GM19025 (cell line): ENCODE results near the gene LRRC3.

Source experiments
- ATAC-seq: cut with Tn5 transposase; IDR thresholded peaks from one replicate; pipeline ENCODE4 v1.9.1; 2021; ENCODE audit warnings: mild to moderate bottlenecking, low read depth, moderate library complexity; ENCODE audit not compliant: unreplicated experiment

The LRRC3 gene

GRCh38 chr21:44423941-44424607 lies 31.2 kb upstream of the LRRC3 start:
- no peak for ATAC-seq

GRCh38 chr21:44424608-44425306 lies 30.6 kb upstream of the LRRC3 start:
- no peak for ATAC-seq

- ATAC-seq = no peak
Observed at GRCh38 chr21:44425307-44425894, 29.9 kb upstream of the LRRC3 start.

- ATAC-seq = no peak
Observed at GRCh38 chr21:44425895-44426662, 29.2 kb upstream of the LRRC3 start.

- no peak for ATAC-seq
Observed at GRCh38 chr21:44426663-44427191, 28.6 kb upstream of the LRRC3 start.

- ATAC-seq = no peak
Observed at GRCh38 chr21:44427241-44428120, 27.8 kb upstream of the LRRC3 start.

- ATAC-seq = no peak
Observed at GRCh38 chr21:44428281-44428960, 26.9 kb upstream of the LRRC3 start.

GRCh38 chr21:44429894-44430293 lies 25.4 kb upstream of the LRRC3 start:
- ATAC-seq = no peak

GRCh38 chr21:44431300-44431699 lies 24.0 kb upstream of the LRRC3 start:
- no peak for ATAC-seq

- ATAC-seq = no peak
Observed at GRCh38 chr21:44432841-44433790, 22.2 kb upstream of the LRRC3 start.

GRCh38 chr21:44433791-44434567 lies 21.3 kb upstream of the LRRC3 start:
- no peak for ATAC-seq

- no peak for ATAC-seq
Observed at GRCh38 chr21:44434568-44434925, 20.8 kb upstream of the LRRC3 start.

- no peak for ATAC-seq
Observed at GRCh38 chr21:44434936-44435635, 20.2 kb upstream of the LRRC3 start.

- no peak for ATAC-seq
Observed at GRCh38 chr21:44436111-44436611, 19.1 kb upstream of the LRRC3 start.

- ATAC-seq = no peak
Observed at GRCh38 chr21:44436958-44437357, 18.4 kb upstream of the LRRC3 start.

GRCh38 chr21:44437371-44437695 lies 18.0 kb upstream of the LRRC3 start:
- ATAC-seq = no peak
